Right lobe of liver (tissue), 6 donors: ENCODE data around the gene CCDC150. TPM values are rescaled to one million over a fixed set of nuclear protein-coding genes. Genes with fewer than 3 reads are reported as not detected.

Experiments
- ATAC-seq, 4 donors: fragments of 200-7000 bp; cut with Tn5 transposase; one replicate each; pipeline ENCODE4 v1.9.1; 2020; ENCODE audit warnings: mild to moderate bottlenecking in 4 of 4, moderate library complexity in 4 of 4
- DNase-seq, 3 donors: peaks; one replicate each; pipeline ENCODE4 v3.0.0-alpha.2; 2020
- H3K27ac ChIP-seq, 3 donors: fragments of 200-600 bp; one replicate each; pipeline ENCODE4 v1.8.0; 2022
- H3K27me3 ChIP-seq, 2 donors: fragments of 200-600 bp; one replicate each; pipeline ENCODE4 v1.8.0; 2022
- H3K36me3 ChIP-seq, 4 donors: fragments of 200-600 bp; sonication (generic) in 1 of 4; one replicate each; pipeline versions ENCODE4 v1.5.1 to v1.8.0; 2017 to 2022; ENCODE audit warnings: control low read depth in 1 of 4
- H3K4me1 ChIP-seq, 4 donors: fragments of 200-600 bp; sonication (generic) in 1 of 4; one replicate each; pipeline versions ENCODE4 v1.5.1 to v1.8.0; 2017 to 2022; ENCODE audit warnings: control low read depth in 1 of 4
- H3K4me3 ChIP-seq, 3 donors: fragments of 200-600 bp; one replicate each; pipeline ENCODE4 v1.8.0; 2022
- H3K9me3 ChIP-seq, 4 donors: fragments of 200-600 bp; sonication (generic) in 1 of 4; one replicate each; pipeline versions ENCODE4 v1.5.1 to v1.8.0; 2017 to 2022; ENCODE audit warnings: control low read depth in 1 of 4
- CTCF ChIP-seq, 4 donors: fragments of 200-600 bp in 3 of 4; fragments of 450-650 bp in 1 of 4; IDR thresholded peaks; one replicate each; pipeline versions ENCODE4 v1.5.1 to v1.8.0; 2016 to 2022; ENCODE audit warnings: antibody characterized with exemption in 4 of 4, mild to moderate bottlenecking in 2 of 4
- POLR2A ChIP-seq: fragments of 450-650 bp; IDR thresholded peaks from one replicate; pipeline ENCODE4 v1.6.1; 2017; ENCODE audit warnings: antibody characterized with exemption, mild to moderate bottlenecking
- WGBS: methylation state at CpG from one replicate; pipeline ENCODE4 v1.1.6; 2018; ENCODE audit warnings: low coverage, low lambda C conversion rate; ENCODE audit not compliant: insufficient coverage; ENCODE audit errors: missing lambda C conversion rate; 5-methylcytosine and 5-hydroxymethylcytosine counted together
- intact Hi-C, 2 donors: fragments of 100-400 bp; cut with DNase I; formaldehyde crosslinking; loops; one replicate each; pipeline versions ENCODE4 v1.11.2 to v1.14.1; 2022
- total RNA-seq, 6 experiments: library from RNA; depleted of rRNA in 2 of 6; stranded (reverse); fragments of >200 nt in 2 of 6; fragmentation: NEBNext Ultra II Directional in 3 of 6; extraction: Animal tissue kit (Norgen Biotek cat#: 25700) in 3 of 6; gene quantifications; one replicate each; pipeline versions ENCODE4 v1.1.0 to v1.2.4, GENCODE V29; 2016 to 2023
- donor health status: DM: no; HTN: yes; CAD: no.
- donor health status: DM: no; HTN: no; CAD: no.
- donor health status: DM: no; HTN: no; CAD: no.
- donor health status: DM: no; HTN: yes; CAD: no.
- donor health status: DM: no; HTN: yes; CAD: no.

CCDC150 gene
- total RNA-seq, 6 experiments from 2014 or later, result 0.98 to 4.1 (median 1.9) TPM

- DNase-seq, result no peak
- Histone ChIP-seq H3K9me3 (no peaks in the 10 kb centered on the region), H3K27me3 (no peaks in the 10 kb centered on the region), H3K27ac (peak overlapping the region; percentile 65 to 85 (median 76)), H3K4me1 (peaks cover 0 to 11% (median 5%) of the 10 kb centered on the region in 4 donors), H3K4me3 (peak overlapping the region in 2 of 3 donors; percentile 34 to 42), H3K36me3 (peaks cover 0 to 3% (median 0%) of the 10 kb centered on the region in 4 donors)
- WGBS, result 32% methylated on average over 6 of the region's 6 CpGs
- peak; percentile 53 to 70 (median 57) for ATAC-seq
- TF ChIP-seq CTCF (IDR thresholded peaks at IDR 0.05) (no peak), POLR2A (no peak)
- intact Hi-C loops, result no loop called here
Observed at GRCh38 chr2:196718419-196719109, 79.0 kb downstream of the CCDC150 start.

GRCh38 chr2:196719110-196719872 is 79.8 kb downstream of the CCDC150 start:
- H3K4me3 ChIP-seq, result peak overlapping the region; percentile 18 to 42 (median 34)
- peaks cover 0 to 11% (median 5%) of the 10 kb centered on the region in 4 donors for H3K4me1 ChIP-seq
- 11% methylated on average over 6 of the region's 6 CpGs for WGBS
- TF ChIP-seq CTCF (IDR thresholded peaks at IDR 0.05), result peak in 3 of 4 donors; percentile 18 to 24 (median 23)
- TF ChIP-seq POLR2A, result no peak
- H3K27me3 ChIP-seq, result no peaks in the 10 kb centered on the region
- DNase-seq (peak; percentile 74 to 87 (median 80)), ATAC-seq (peak; percentile 99 to 100 (median 100))
- intact Hi-C loops, result no loop called here
- peaks cover 0 to 3% (median 0%) of the 10 kb centered on the region in 4 donors for H3K36me3 ChIP-seq
- H3K9me3 ChIP-seq, result no peaks in the 10 kb centered on the region
- H3K27ac ChIP-seq, result peak overlapping the region; percentile 65 to 85 (median 76)

DNA sequence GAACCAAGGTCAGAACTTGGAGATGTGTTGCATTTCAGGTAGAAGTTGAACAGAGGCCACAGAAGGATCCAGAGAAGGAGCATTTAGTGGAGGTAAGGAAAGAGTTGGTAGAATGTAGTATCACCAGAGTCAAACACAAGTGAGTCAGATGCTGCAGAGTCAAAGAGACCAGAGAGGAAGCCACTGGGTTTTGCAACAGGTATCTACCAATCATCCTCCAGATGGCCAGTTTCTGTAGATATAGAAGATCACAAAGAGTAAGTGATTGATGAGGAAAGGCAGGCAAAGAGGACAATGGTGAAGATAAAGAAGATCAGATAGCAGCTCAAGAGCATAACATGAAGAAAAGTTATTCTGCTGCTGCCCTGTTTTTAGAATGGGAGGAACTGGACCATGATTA is 84.1 kb downstream of the CCDC150 start:
- H3K27ac ChIP-seq, result no peak overlapping the region
- no peaks in the 10 kb centered on the region for H3K27me3 ChIP-seq
- no peak for ATAC-seq

DNA sequence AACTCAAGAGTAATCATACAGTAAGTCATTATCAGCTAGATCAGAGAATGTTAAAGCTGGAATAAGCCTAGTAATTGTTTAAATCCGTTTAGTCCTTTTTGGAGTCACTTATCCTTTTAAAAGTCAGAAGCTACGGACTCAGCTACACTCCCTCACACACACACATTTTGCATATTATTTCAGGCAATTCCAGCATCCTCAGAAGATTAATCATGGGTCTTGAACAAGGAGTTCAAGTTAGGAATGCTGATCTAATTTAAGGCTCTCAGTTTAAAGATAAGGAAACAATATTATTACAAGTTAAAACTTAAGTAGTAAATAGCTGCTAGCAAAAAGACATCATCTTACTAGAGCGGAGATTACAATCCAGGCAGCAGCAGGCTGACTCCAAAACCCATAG is 85.7 kb downstream of the CCDC150 start:
- H3K27ac ChIP-seq, result no peak overlapping the region
- no peak overlapping the region for H3K4me3 ChIP-seq
- DNase-seq, result no peak
- 88% methylated on average over 3 of the region's 3 CpGs for WGBS
- intact Hi-C loops, result no loop called here
- no peak for ATAC-seq
- H3K9me3 ChIP-seq, result no peaks in the 10 kb centered on the region
- H3K27me3 ChIP-seq, result no peaks in the 10 kb centered on the region
- peaks cover 0 to 14% (median 5%) of the 10 kb centered on the region in 4 donors for H3K4me1 ChIP-seq
- H3K36me3 ChIP-seq, result peaks cover 0 to 3% (median 0%) of the 10 kb centered on the region in 4 donors
- TF ChIP-seq CTCF (IDR thresholded peaks at IDR 0.05), result no peak

More for the DNA sequence above, 84.1 kb downstream of the CCDC150 start:
- peaks cover 0 to 9% (median 2%) of the 10 kb centered on the region in 4 donors for H3K4me1 ChIP-seq
- intact Hi-C loops, result no loop called here
- no peaks in the 10 kb centered on the region for H3K9me3 ChIP-seq
- no peak for DNase-seq
- peaks cover 0 to 3% (median 0%) of the 10 kb centered on the region in 4 donors for H3K36me3 ChIP-seq
- TF ChIP-seq CTCF (IDR thresholded peaks at IDR 0.05), result no peak
- no peak for TF ChIP-seq POLR2A
- H3K4me3 ChIP-seq, result no peak overlapping the region
